Breast epithelium (tissue), 4 donors: ENCODE measurements around the gene CAPN1. TPM values are rescaled to one million over a fixed set of nuclear protein-coding genes. Genes with fewer than 3 reads are reported as not detected.
"Not testable (repeated sequence)": the region's sequence is repeated elsewhere in the genome, so short reads cannot be mapped to it uniquely, and the experiment has no call there.

Source experiments
- DNase-seq, 2 donors: peaks; one replicate each; pipeline ENCODE4 v3.0.0-alpha.2; 2019; ENCODE audit warnings: low spot score in 2 of 2
- H3K27ac ChIP-seq, 2 donors: fragments of 200-600 bp; sonication (generic) in 1 of 2; one replicate each; pipeline ENCODE4 v1.5.1; 2016 to 2019; ENCODE audit warnings: mild to moderate bottlenecking in 1 of 2
- H3K27me3 ChIP-seq, 2 donors: fragments of 200-600 bp; sonication (generic) in 1 of 2; one replicate each; pipeline versions ENCODE4 v1.5.1 to v1.6.0; 2017 to 2019; ENCODE audit warnings: control low read depth in 1 of 2, mild to moderate bottlenecking in 1 of 2
- H3K36me3 ChIP-seq: fragments of 200-600 bp; one replicate; pipeline ENCODE4 v1.5.1; 2019
- H3K4me1 ChIP-seq, 2 donors: fragments of 200-600 bp; sonication (generic); one replicate each; pipeline ENCODE4 v1.5.1; 2016 to 2019; ENCODE audit warnings: control low read depth in 1 of 2
- H3K4me3 ChIP-seq, 3 donors: fragments of 200-600 bp; sonication (generic); 1 replicate in 2 of 3; 2 replicates in 1 of 3; pipeline ENCODE4 v1.5.1; 2016 to 2019; ENCODE audit warnings: mild to moderate bottlenecking in 3 of 3, moderate library complexity in 2 of 3
- H3K9me3 ChIP-seq, 2 donors: fragments of 200-600 bp; sonication (generic) in 1 of 2; one replicate each; pipeline ENCODE4 v1.5.1; 2016 to 2019; ENCODE audit warnings: control low read depth in 1 of 2
- CTCF ChIP-seq, 3 donors: fragments of 450-650 bp; IDR thresholded peaks; one replicate each; pipeline ENCODE4 v1.5.1; 2016 to 2017; ENCODE audit warnings: antibody characterized with exemption in 3 of 3, mild to moderate bottlenecking in 3 of 3, moderate library complexity in 3 of 3
- POLR2A ChIP-seq: fragments of 450-650 bp; IDR thresholded peaks from one replicate; pipeline ENCODE4 v1.6.1; 2016; ENCODE audit warnings: antibody characterized with exemption, mild to moderate bottlenecking, moderate library complexity
- POLR2AphosphoS5 ChIP-seq, 3 donors: sonication (generic); formaldehyde crosslinking; IDR thresholded peaks; one replicate each; pipeline ENCODE4 v1.6.1; 2017; ENCODE audit warnings: antibody characterized with exemption in 3 of 3
- intact Hi-C: fragments of 100-400 bp; cut with DNase I; formaldehyde crosslinking; loops from one replicate; pipeline ENCODE4 v1.15.1; 2023; ENCODE audit warnings: low total_unique reads
- total RNA-seq, 3 donors: library from RNA; depleted of rRNA; stranded (reverse); fragments of >200 nt; gene quantifications; one replicate each; pipeline ENCODE4 v1.1.0, GENCODE V29; 2016

Gene CAPN1
- total RNA-seq, 3 donors from 2014 or later: 112 to 167 (median 140) TPM

- H3K4me3 ChIP-seq: no peak overlapping the region
- intact Hi-C loops: no loop called here
- no peaks in the 10 kb centered on the region for H3K4me1 ChIP-seq
- no peaks in the 10 kb centered on the region for H3K9me3 ChIP-seq
- TF ChIP-seq POLR2AphosphoS5 (IDR thresholded peaks at IDR 0.05) (no peak), CTCF (IDR thresholded peaks at IDR 0.05) (no peak), POLR2A (no peak)
- no peaks in the 10 kb centered on the region for H3K36me3 ChIP-seq
- no peak for DNase-seq
- no peak overlapping the region for H3K27ac ChIP-seq
- H3K27me3 ChIP-seq: no peaks in the 10 kb centered on the region
Observed at GRCh38 chr11:65147352-65148075, 34.2 kb upstream of the CAPN1 start.

- Histone ChIP-seq H3K9me3 (no peaks in the 10 kb centered on the region), H3K27ac (no peak overlapping the region), H3K36me3 (no peaks in the 10 kb centered on the region), H3K4me1 (no peaks in the 10 kb centered on the region), H3K27me3 (no peaks in the 10 kb centered on the region), H3K4me3 (no peak overlapping the region)
- intact Hi-C loops: no loop called here
- peak in 1 of 2 donors; percentile 45 for DNase-seq
- no peak for TF ChIP-seq CTCF (IDR thresholded peaks at IDR 0.05)
- TF ChIP-seq POLR2AphosphoS5 (IDR thresholded peaks at IDR 0.05): no peak
- TF ChIP-seq POLR2A: no peak
Observed at GRCh38 chr11:65148657-65149056, 33.1 kb upstream of the CAPN1 start.

- H3K27me3 ChIP-seq, H3K4me3 ChIP-seq, H3K9me3 ChIP-seq, H3K4me1 ChIP-seq, H3K36me3 ChIP-seq: not testable (repeated sequence)
- DNase-seq: peak in 1 of 2 donors; percentile 33
- H3K27ac ChIP-seq: peak overlapping the region; percentile 86 to 90
- intact Hi-C loops: loop anchor here (5.0 kb wide), 1 partner anchor 697 kb away; no protein-coding TSS in a partner anchor
Observed at GRCh38 chr11:65150131-65150508, 31.6 kb upstream of the CAPN1 start.

GRCh38 chr11:65150509-65151299 lies 31.0 kb upstream of the CAPN1 start:
- H3K9me3 ChIP-seq: no peaks in the 10 kb centered on the region
- no peak overlapping the region for H3K4me3 ChIP-seq
- peak; percentile 97 for DNase-seq
- H3K27ac ChIP-seq: peak overlapping the region; percentile 86 to 90
- H3K4me1 ChIP-seq: no peaks in the 10 kb centered on the region
- no peaks in the 10 kb centered on the region for H3K27me3 ChIP-seq
- TF ChIP-seq POLR2AphosphoS5 (IDR thresholded peaks at IDR 0.05): peak; percentile 58 to 68 (median 59)
- TF ChIP-seq CTCF (IDR thresholded peaks at IDR 0.05): peak in 1 of 3 donors; percentile 55
- no peak for TF ChIP-seq POLR2A
- no peaks in the 10 kb centered on the region for H3K36me3 ChIP-seq
- intact Hi-C loops: loop anchor here (5.0 kb wide), 1 partner anchor 697 kb away; no protein-coding TSS in a partner anchor

- Histone ChIP-seq H3K27me3 (no peaks in the 10 kb centered on the region), H3K4me1 (no peaks in the 10 kb centered on the region), H3K36me3 (no peaks in the 10 kb centered on the region), H3K9me3 (no peaks in the 10 kb centered on the region), H3K4me3 (no peak overlapping the region), H3K27ac (peak overlapping the region; percentile 86 to 90)
- no peak for DNase-seq
- intact Hi-C loops: loop anchor here (5.0 kb wide), 1 partner anchor 696 kb away; no protein-coding TSS in a partner anchor
- TF ChIP-seq CTCF (IDR thresholded peaks at IDR 0.05) (no peak), POLR2A (no peak), POLR2AphosphoS5 (IDR thresholded peaks at IDR 0.05) (no peak)
Observed at GRCh38 chr11:65151331-65151899, 30.3 kb upstream of the CAPN1 start.
